HL-60 (cell line): ENCODE results near the gene SFMBT2.
"Not testable (repeated sequence)": the region's sequence is repeated elsewhere in the genome, so short reads cannot be mapped to it uniquely, and the experiment has no call there.

ENCODE experiments used
- DNase-seq, 2 experiments: peaks; one replicate each; pipeline ENCODE4 v3.0.0-alpha.2; 2010 to 2020; ENCODE audit warnings: low read depth in 1 of 2, low spot score in 1 of 2
- H3K27ac ChIP-seq: fragments of 250-450 bp; sonication (Bioruptor Pico); replicated peaks from 2 replicates; pipeline ENCODE4 v1.5.1; 2020; ENCODE audit warnings: mild to moderate bottlenecking, moderate library complexity
- H3K27me3 ChIP-seq: fragments of 250-450 bp; sonication (Bioruptor Pico); 2 replicates; pipeline ENCODE4 v1.5.1; 2021; ENCODE audit warnings: mild to moderate bottlenecking, moderate library complexity; ENCODE audit not compliant: insufficient read depth, poor library complexity, severe bottlenecking
- H3K4me3 ChIP-seq: replicated peaks from 2 replicates; pipeline ENCODE4 v1.5.1; 2011; ENCODE audit warnings: mild to moderate bottlenecking, control low read depth, low read length; ENCODE audit not compliant: insufficient read depth
- CTCF ChIP-seq: IDR thresholded peaks from one replicate; pipeline ENCODE4 v1.5.1; 2011; ENCODE audit warnings: low read length, control low read depth, inconsistent platforms; ENCODE audit not compliant: insufficient read depth
- GABPA ChIP-seq: IDR thresholded peaks from 2 replicates; pipeline ENCODE4 v1.6.1; 2012; ENCODE audit warnings: low read depth
- POLR2AphosphoS5 ChIP-seq: IDR thresholded peaks from 2 replicates; pipeline ENCODE4 v1.6.1; 2012; ENCODE audit warnings: low read depth
- REST ChIP-seq: IDR thresholded peaks from 2 replicates; pipeline ENCODE4 v1.6.1; 2012; ENCODE audit warnings: low read depth; ENCODE audit not compliant: insufficient replicate concordance
- SPI1 ChIP-seq: IDR thresholded peaks from 2 replicates; pipeline ENCODE4 v1.6.1; 2012; ENCODE audit warnings: low read depth, mild to moderate bottlenecking, borderline replicate concordance

The SFMBT2 gene

GRCh38 chr10:7312488-7312857 lies 98.4 kb downstream of the SFMBT2 start:
- H3K27me3 ChIP-seq, result no peaks in the 10 kb centered on the region
- no peak overlapping the region for H3K27ac ChIP-seq

GRCh38 chr10:7311850-7312487 lies 98.9 kb downstream of the SFMBT2 start:
- not testable (repeated sequence) for H3K27ac ChIP-seq, H3K4me3 ChIP-seq, H3K27me3 ChIP-seq, DNase-seq

More at GRCh38 chr10:7312488-7312857, 98.4 kb downstream of the SFMBT2 start:
- no peak overlapping the region for H3K4me3 ChIP-seq
- no peak for DNase-seq
- TF ChIP-seq GABPA, result no peak

- no peak overlapping the region for H3K4me3 ChIP-seq
- H3K27ac ChIP-seq, result no peak overlapping the region
- TF ChIP-seq GABPA (no peak), REST (no peak), POLR2AphosphoS5 (no peak), CTCF (no peak), SPI1 (no peak)
- no peaks in the 10 kb centered on the region for H3K27me3 ChIP-seq
- DNase-seq, result no peak
Measured at GRCh38 chr10:7311218-7311849, 99.5 kb downstream of the SFMBT2 start.

GRCh38 chr10:7310076-7310475 lies 100.8 kb downstream of the SFMBT2 start:
- TF ChIP-seq CTCF (no peak), POLR2AphosphoS5 (no peak), GABPA (no peak), REST (no peak), SPI1 (no peak)
- Histone ChIP-seq H3K27ac (no peak overlapping the region), H3K4me3 (no peak overlapping the region), H3K27me3 (no peaks in the 10 kb centered on the region)
- DNase-seq, result no peak

- Histone ChIP-seq H3K27ac (no peak overlapping the region), H3K4me3 (no peak overlapping the region), H3K27me3 (no peaks in the 10 kb centered on the region)
- no peak for TF ChIP-seq POLR2AphosphoS5
- no peak for TF ChIP-seq SPI1
- TF ChIP-seq GABPA, result no peak
- TF ChIP-seq REST, result no peak
- DNase-seq, result no peak
Measured at GRCh38 chr10:7308826-7309225, 102.0 kb downstream of the SFMBT2 start.
